NCI-H2029 (cell line): ENCODE data around the gene SIPA1L3.

Experiments
- DNase-seq: peaks from one replicate; lab custom pipeline; 2025; lab: John Stamatoyannopoulos, UW

SIPA1L3 gene

DNA sequence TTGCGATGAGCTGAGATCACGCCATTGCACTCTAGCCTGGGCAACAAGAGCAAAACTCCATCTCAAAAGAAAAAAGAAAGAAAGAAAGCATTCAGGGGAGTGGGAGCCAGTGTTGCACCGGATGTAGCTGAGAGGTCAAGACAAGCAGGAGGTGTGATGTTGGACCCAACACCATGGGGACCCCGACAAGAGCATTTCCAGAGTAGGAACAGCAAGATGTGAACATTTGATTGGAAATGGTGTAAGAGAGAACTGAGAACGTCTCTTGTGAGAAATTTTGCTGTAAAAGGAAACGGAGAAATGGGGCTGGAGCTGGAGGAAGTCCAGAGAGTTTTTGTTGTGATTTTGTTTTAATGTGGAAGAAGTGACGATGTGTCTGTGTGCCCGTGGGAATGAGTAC, 332.8 kb downstream of the SIPA1L3 start:
- DNase-seq: no peak

DNA sequence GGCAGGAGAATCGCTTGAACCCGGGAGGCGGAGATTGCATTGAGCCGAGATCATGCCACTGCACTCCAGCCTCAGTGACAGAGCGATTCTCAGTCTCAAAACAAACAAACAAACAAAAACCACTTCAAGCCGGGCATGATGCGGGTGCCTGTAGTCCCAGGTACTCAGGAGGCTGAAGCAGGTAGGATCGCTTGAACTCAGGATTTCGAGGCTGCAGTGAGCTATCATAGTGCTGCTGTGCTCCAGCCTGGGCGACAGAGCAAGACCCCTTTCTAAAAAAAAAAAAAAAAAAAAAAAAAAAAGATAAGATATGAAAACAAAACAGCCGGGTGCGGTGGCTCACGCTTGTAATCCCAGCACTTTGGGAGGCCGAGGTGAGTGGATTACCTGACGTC, 336.3 kb downstream of the SIPA1L3 start:
- no peak for DNase-seq

DNA sequence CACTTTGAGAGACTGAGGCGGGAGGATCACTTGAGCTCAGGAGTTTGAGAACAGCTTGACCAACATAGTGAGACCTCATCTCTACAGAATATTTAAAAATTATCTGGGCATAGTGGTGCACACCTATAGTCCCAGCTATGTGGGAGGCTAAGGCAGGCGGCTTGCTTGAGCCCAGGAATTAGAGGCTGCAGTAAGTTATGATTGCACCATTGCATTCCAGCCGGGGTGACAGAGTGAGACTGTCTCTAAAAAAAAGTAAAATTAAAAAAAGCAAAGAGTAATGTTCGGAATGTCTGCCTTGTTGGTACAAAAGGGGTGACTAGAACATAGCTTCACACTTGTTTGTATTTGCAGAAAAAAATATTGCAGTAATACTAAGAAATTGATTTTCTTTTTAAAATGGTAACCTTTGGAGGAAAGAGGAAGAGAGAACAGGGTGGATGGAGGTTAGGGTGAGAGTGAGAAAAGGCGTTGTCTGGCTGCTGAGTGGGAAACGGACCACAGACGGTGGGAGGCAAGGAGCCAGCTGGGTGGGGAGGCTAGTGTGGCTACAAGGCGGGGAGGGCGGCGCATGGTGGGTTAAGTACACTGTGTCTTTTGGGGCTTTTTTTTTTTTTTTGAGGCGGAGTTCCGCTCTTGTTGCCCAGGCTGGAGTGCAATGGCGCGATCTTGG, 339.0 kb downstream of the SIPA1L3 start:
- DNase-seq: no peak

DNA sequence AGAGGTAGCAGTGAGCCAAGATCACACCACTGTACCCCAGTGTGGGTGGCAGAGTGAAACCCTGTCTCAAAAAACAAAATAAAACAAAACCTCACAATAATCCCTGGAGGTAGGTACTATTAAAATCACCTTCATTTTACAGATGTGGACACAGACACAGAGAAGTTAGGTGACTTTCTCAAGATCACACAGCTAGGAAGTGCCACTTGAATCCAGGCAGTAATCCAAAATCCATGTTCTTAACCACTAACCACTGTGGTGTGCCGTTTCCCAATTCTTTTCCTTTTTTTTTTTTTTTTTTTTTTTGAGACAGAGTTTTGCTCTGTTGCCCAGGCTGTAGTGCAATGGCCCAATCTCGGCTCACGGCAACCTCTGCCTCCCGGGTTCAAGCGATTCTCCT, 340.1 kb downstream of the SIPA1L3 start:
- DNase-seq: no peak

DNA sequence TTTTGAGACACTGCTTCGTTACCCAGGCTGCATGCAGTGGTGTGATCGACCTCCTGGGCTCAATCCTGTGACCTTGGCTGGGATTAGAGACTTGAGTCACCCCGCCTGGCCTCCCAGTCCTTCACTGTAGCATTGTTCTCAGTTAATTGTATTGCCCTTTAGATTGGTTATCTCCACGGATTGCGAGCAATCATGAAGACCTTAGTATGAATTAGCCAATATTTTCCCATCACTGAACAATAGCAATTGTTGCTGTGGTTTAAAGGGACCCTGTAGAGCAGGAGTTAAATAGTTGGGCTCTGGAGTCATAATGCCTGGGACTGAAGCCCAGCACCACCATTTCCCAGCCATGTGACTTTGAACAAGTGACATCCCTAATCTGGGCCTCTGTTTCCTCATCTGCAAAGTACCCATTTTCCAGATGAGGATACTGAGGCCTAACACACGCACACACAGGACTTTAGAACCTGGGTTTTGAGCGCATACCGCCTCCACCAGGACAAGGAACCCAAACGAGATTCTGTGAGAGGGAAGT, 340.8 kb downstream of the SIPA1L3 start:
- DNase-seq: no peak

DNA sequence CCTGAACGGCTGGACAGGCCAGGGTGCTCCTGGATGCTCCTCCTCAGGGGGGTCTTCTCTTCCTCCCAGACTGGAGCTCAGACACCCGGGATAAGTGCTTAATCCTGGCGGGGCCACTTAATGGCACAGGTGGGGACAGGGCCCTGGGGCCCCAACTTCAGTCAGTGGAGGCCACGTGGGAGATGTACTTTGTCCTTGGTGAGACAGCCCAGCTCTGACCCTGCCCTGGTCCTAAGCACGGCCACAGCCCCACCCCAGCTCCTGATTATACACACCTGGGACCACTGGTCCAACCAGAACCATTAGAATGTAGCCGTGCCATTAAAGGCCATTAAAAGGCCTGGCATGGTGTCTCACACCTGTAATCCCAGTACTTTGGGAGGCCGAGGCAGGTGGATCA, 341.4 kb downstream of the SIPA1L3 start:
- DNase-seq: no peak

DNA sequence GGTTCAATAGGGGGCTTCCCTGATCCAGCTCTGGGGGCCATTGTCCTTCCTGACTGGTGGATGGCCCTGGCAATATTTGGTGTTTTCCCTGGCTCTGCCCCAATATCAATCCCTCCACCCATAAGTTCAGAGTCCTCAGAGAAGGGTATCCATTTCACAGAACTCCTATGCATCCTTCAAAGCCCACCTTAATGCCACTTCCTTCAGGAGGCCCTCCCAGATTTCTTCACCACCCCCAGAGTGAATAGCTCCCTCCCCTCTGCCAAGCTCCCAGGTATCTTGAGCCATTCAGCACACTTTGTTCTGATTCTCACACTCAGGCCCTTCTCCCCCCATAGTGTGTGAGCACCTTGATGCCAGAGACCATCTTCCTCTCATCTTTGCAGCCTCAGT, 343.4 kb downstream of the SIPA1L3 start:
- no peak for DNase-seq

DNA sequence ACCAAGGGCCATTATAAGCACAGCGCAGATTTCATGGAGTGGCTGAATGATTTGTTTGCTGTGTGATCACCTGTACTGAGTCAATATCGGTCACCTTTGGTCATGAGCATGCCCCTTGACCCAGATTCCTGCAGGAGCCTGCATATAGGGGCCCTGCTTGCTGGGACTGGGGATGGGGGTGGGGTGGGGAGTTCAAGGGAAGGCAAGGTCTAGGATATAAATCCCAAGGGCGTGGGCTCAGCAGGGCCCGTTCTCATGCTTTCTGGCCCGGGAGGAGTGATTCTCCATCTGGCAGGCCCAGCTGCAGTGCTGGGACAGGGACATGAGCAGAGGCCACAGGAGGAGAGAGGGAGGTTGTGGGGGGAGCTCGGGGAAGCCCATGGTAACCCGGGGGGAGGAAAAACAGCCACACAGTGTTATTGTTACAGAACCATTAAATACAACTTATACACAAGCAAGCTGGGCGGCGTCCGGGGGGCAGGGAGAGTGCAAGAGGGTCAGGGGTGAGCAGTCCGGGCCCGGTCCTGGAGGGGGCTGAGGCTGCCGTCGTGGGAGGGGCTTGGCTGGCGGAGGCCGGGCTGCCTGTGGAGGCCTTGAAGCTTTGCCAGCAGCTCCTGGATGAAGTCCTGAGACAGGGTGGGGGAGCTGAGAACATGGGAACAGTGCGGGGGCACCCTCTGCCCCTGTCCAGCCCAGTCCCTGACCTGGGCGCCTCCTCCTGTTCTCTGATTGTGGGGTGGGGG, 344.0 kb downstream of the SIPA1L3 start:
- DNase-seq: peak; percentile 13

DNA sequence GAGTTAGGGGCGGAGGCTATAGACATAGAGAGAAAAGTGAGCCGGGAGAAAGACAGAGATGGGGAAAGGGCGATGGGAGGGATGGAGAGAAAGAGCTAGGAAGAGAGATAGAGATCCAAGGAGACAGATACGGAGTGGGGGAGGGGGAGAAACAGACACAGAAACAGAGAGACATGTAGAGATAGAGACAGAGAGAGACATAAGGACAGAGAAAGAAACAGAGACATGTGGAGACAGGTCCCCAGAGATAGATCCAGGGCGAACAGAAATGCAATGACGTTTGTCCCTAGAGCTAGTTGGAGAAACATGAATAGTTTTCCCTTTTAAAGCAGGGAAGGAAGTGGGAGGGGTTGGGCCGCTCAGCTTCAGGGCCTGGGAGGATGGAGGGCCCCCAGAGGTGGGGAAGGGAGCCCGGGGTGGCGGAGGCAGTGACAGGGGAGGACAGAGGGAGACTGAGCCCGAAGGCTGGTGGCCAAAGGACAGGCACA, 344.6 kb downstream of the SIPA1L3 start:
- DNase-seq: no peak

DNA sequence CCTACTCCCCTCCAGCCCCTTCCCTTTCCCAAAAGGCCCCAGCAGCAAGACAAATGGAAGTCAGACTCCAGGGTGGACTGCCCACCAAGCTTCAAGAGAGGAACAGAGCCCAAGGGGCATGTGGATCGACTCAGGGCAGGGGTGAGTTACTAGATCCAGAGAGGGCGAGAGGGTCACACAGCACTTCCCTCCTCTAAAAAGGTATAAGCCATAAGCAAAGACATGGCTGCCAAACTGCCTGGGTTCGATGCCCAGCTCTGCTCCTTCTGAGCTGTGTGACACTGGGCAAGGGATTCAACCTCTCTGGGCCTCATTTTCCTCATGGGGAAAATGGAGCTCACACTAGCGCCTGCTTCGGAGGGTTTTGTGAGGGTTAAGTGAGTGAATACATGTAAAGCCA, 345.4 kb downstream of the SIPA1L3 start:
- DNase-seq: no peak

DNA sequence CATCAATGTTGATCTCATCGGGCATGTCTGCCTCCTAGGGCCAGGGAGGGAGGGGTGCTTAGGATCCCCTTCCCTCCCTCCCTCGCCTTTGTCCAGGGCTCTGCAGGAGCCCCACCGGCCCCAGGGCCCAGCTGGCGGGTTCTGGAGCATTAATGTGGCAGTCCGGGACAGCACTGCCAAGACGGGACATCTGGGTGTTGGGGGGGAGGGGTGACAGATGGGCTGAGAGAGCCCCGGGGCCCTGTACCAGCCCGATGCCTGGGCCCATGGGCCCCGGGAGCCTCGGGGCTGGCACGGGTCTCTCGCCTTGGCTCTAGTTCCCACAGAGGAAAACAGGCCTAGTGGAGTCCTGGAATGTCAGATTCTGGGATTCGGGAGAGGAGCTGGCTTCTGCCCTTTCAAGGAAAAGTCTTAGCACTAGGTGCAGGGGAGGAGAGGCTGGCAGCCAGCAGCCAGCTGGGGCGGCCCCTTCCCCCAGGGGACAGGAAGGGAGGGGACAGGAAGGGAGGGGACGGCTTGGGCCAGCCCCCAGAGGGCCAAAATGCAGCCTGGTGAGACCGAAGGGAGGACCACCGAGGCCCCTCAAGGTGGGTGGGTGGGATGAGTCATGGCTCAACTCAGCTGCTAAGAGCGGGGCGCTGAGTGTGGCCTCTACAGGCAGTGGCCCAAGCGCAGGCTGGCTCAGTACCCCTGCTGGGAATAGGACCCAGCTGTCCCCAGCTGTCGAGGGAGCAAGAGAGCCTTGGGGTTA, 346.1 kb downstream of the SIPA1L3 start:
- DNase-seq: no peak

DNA sequence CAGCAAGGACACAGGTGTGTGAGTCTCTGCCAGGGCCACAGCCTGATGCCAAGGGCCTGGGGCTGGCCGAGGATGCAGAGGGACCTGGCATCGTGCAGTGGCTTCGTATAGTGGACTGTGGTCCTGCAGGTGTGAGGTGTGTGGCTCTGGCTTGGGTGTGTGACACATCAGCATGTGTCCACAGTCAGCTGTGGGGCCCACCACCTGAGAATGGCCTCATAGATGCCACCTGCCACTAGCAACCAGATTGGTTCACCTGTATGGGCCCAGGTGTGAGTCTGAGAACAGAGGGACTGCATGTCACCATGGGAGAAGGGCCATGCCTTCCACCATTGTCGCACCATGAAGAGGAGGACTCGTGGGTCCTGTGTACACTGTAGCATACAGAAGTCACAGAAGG, 346.8 kb downstream of the SIPA1L3 start:
- DNase-seq: no peak

DNA sequence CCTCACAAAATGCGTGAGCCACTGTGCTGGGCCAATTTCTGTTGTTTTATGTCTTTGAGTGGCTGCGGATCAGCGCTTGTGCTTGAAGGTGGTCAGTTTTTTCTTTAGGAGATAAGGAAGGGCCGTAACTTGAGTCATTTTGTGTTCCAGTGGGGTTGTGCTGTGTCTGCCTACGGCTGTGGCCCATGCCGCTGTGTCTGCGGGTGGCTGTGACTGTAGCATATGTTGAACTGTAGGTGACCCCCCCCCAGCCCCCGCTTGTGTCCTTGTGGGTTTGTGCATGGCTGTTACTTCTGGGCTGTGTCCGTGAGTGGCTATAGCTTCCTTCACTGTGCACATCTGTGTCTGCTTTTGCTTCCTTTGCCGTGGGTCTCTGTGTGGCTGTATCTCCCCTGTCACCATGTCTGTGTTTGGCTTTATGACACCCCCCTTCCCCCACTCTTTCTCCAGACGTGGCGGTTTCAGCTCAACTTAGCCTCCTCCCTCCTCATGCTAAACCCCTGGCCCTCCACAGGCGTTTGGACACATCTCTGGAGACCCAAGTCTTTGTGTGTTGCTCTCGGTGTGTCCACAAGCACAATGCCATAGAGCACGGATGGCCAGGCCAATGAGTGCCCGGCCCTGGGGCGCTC, 348.5 kb downstream of the SIPA1L3 start:
- DNase-seq: no peak
